Liver (tissue), 3 donors: ENCODE data around the gene ONECUT1.

Source experiments
- GABPA ChIP-seq, 2 donors: IDR thresholded peaks in 1 of 2; conservative IDR thresholded peaks in 1 of 2; 2 replicates each; pipeline ENCODE4 v1.6.1; 2016; ENCODE audit warnings: antibody characterized with exemption in 2 of 2, mild to moderate bottlenecking in 1 of 2, moderate library complexity in 1 of 2
- TF ChIP-seq, protein P1 (sequence below): fragments of 150-350 bp; IDR thresholded peaks from 2 replicates; pipeline ENCODE4 v1.5.1; 2017; ENCODE audit warnings: improper control_type of control experiment, low read depth, low read length; ENCODE audit not compliant: missing input control
- donor health status: healthy.
- donor health status: healthy.

DNA sequence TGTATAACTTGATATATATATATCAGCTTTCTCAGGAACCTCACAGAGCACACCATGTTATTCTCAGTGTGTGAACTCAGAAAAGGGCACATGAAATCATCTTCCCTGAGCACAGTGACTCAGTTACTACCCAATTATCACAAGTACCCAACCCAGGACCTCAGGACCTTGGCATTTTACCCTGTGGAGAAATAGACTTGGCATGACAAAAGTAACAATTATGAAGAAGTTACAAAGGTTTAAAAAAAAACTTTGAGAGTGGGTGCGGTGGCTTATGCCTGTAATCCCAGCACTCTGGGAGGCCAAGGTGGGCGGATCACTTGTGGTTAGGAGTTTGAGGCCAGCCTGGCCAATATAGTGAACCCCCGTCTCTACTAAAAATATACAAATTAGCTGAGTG, 52.4 kb downstream of the ONECUT1 start:
- TF ChIP-seq GABPA (IDR thresholded peaks at IDR 0.05 in 1 of 2, conservative IDR thresholded peaks at IDR 0.05 in 1 of 2), result no peak
- TF ChIP-seq, protein P1, sequence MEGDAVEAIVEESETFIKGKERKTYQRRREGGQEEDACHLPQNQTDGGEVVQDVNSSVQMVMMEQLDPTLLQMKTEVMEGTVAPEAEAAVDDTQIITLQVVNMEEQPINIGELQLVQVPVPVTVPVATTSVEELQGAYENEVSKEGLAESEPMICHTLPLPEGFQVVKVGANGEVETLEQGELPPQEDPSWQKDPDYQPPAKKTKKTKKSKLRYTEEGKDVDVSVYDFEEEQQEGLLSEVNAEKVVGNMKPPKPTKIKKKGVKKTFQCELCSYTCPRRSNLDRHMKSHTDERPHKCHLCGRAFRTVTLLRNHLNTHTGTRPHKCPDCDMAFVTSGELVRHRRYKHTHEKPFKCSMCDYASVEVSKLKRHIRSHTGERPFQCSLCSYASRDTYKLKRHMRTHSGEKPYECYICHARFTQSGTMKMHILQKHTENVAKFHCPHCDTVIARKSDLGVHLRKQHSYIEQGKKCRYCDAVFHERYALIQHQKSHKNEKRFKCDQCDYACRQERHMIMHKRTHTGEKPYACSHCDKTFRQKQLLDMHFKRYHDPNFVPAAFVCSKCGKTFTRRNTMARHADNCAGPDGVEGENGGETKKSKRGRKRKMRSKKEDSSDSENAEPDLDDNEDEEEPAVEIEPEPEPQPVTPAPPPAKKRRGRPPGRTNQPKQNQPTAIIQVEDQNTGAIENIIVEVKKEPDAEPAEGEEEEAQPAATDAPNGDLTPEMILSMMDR, result no peak
